ENCODE results near the gene DSE.

DSE gene

DNA sequence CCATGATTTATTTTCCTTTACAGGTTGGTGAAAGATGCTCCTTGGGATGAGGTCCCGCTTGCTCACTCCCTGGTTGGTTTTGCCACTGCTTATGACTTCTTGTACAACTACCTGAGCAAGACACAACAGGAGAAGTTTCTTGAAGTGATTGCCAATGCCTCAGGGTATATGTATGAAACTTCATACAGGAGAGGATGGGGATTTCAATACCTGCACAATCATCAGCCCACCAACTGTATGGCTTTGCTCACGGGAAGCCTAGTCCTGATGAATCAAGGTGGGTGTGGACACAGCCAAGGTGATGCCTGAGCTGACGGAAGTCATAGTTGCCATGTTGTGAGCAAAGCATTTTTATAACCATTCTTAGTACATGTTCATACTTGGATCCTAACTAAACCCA lies 55.8 kb downstream of the DSE start:
- Histone ChIP-seq H4K91ac (ENCODE audit: low read length) (no peak overlapping the region), H2BK15ac (ENCODE audit: low read depth, poor library complexity, severe bottlenecking) (no peak overlapping the region), H3K27me3 (ENCODE audit: control insufficient read depth in 1 of 2, insufficient read depth in 1 of 2, low read length in 2 of 2) (no peaks in the 10 kb centered on the region), H3K14ac (ENCODE audit: low read length in 2 of 2) (no peak overlapping the region), H3K36me3 (ENCODE audit: control insufficient read depth in 1 of 2, insufficient read depth in 2 of 2, low read depth in 1 of 2, low read length in 2 of 2) (peaks cover 13 to 43% of the 10 kb centered on the region in 2 experiments), H3K4me1 (ENCODE audit: control insufficient read depth, insufficient read depth, low read depth, low read length) (no peaks in the 10 kb centered on the region), H2BK120ac (ENCODE audit: low read depth, low read length) (no peak overlapping the region), H3K4ac (ENCODE audit: low read depth in 1 of 2, low read length in 2 of 2) (no peak overlapping the region), H3K9me3 (ENCODE audit: control insufficient read depth, low read length) (no peaks in the 10 kb centered on the region), H3K9ac (ENCODE audit: low read length) (no peak overlapping the region), H3K79me1 (replicated peaks; ENCODE audit: low read length, poor library complexity, severe bottlenecking) (peaks cover 14% of the 10 kb centered on the region), H3K27ac (ENCODE audit: low read length, poor library complexity, severe bottlenecking) (no peak overlapping the region), H2BK12ac (ENCODE audit: low read length in 2 of 2) (no peak overlapping the region), H2AK5ac (ENCODE audit: low read length, severe bottlenecking) (no peak overlapping the region), H3K18ac (ENCODE audit: low read depth in 1 of 2, low read length in 2 of 2) (no peak overlapping the region), H4K8ac (ENCODE audit: low read length) (no peak overlapping the region), H3K23ac (ENCODE audit: low read length in 2 of 2) (no peak overlapping the region), H2AFZ (ENCODE audit: low read depth, low read length) (no peak overlapping the region), H3K4me2 (ENCODE audit: low read length, poor library complexity, severe bottlenecking) (no peak overlapping the region), H3K4me3 (ENCODE audit: insufficient read depth in 1 of 2, low read depth in 1 of 2, low read length in 2 of 2) (no peak overlapping the region), H2BK5ac (ENCODE audit: low read depth, low read length, poor library complexity, severe bottlenecking) (no peak overlapping the region)
- no peak for DNase-seq
- WGBS = 88% methylated on average over 1 of the region's 3 CpGs

DNA sequence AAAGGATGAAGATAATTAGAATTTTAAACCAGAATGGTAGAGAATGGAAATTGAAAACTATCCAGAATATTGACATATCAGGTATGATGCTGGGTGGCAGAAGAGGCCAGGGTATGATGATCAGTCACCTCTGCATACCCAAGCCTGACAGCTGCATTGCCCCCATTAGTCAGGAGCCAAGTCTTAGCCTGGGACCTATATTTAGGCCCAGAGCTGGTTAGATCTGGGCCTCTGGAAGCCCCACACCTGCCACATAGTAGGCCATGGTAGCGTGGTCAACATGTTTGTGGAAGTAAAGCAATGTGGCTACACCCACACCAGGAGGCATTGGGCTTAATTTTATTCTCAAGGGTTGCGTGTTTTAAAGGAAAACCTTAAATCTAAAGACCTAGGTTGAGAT lies 58.4 kb downstream of the DSE start:
- H2AFZ ChIP-seq (ENCODE audit: low read depth, low read length) = no peak overlapping the region
- no peak overlapping the region for H3K14ac ChIP-seq (ENCODE audit: low read length in 2 of 2)
- H3K27ac ChIP-seq (ENCODE audit: low read length, poor library complexity, severe bottlenecking) = no peak overlapping the region
- H3K36me3 ChIP-seq (ENCODE audit: control insufficient read depth in 1 of 2, insufficient read depth in 2 of 2, low read depth in 1 of 2, low read length in 2 of 2) = peaks cover 16 to 67% of the 10 kb centered on the region in 2 experiments
- peaks cover 16% of the 10 kb centered on the region for H3K79me1 ChIP-seq (replicated peaks; ENCODE audit: low read length, poor library complexity, severe bottlenecking)
- no peak overlapping the region for H2BK5ac ChIP-seq (ENCODE audit: low read depth, low read length, poor library complexity, severe bottlenecking)
- no peak overlapping the region for H3K4me3 ChIP-seq (ENCODE audit: insufficient read depth in 1 of 2, low read depth in 1 of 2, low read length in 2 of 2)
- over 99% methylated on average over 2 of the region's 2 CpGs for WGBS
- H3K4ac ChIP-seq (ENCODE audit: low read depth in 1 of 2, low read length in 2 of 2) = no peak overlapping the region
- H2BK120ac ChIP-seq (ENCODE audit: low read depth, low read length) = no peak overlapping the region
- no peak overlapping the region for H2AK5ac ChIP-seq (ENCODE audit: low read length, severe bottlenecking)
- no peaks in the 10 kb centered on the region for H3K9me3 ChIP-seq (ENCODE audit: control insufficient read depth, low read length)
- no peak for DNase-seq
- H3K4me2 ChIP-seq (ENCODE audit: low read length, poor library complexity, severe bottlenecking) = no peak overlapping the region
- no peak overlapping the region for H3K23ac ChIP-seq (ENCODE audit: low read length in 2 of 2)
- no peak overlapping the region for H4K8ac ChIP-seq (ENCODE audit: low read length)
- no peak overlapping the region for H3K18ac ChIP-seq (ENCODE audit: low read depth in 1 of 2, low read length in 2 of 2)
- H3K4me1 ChIP-seq (ENCODE audit: control insufficient read depth, insufficient read depth, low read depth, low read length) = peaks cover 1% of the 10 kb centered on the region
- H2BK12ac ChIP-seq (ENCODE audit: low read length in 2 of 2) = no peak overlapping the region
- no peaks in the 10 kb centered on the region for H3K27me3 ChIP-seq (ENCODE audit: control insufficient read depth in 1 of 2, insufficient read depth in 1 of 2, low read length in 2 of 2)
- H3K9ac ChIP-seq (ENCODE audit: low read length) = no peak overlapping the region
- H4K91ac ChIP-seq (ENCODE audit: low read length) = no peak overlapping the region
- H2BK15ac ChIP-seq (ENCODE audit: low read depth, poor library complexity, severe bottlenecking) = no peak overlapping the region

DNA sequence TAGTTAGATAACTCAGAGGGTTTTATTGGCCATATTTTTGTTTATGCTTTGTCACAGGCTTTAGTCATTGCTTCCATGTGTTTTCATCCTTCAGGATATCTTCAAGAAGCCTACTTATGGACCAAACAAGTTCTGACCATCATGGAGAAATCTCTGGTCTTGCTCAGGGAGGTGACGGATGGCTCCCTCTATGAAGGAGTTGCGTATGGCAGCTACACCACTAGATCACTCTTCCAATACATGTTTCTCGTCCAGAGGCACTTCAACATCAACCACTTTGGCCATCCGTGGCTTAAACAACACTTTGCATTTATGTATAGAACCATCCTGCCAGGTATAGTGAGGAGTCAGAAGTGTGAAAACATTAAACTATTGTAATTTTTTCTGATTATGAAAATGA lies 60.1 kb downstream of the DSE start:
- no peak overlapping the region for H3K23ac ChIP-seq (ENCODE audit: low read length in 2 of 2)
- no peak overlapping the region for H3K27ac ChIP-seq (ENCODE audit: low read length, poor library complexity, severe bottlenecking)
- H3K14ac ChIP-seq (ENCODE audit: low read length in 2 of 2) = no peak overlapping the region
- H2AK5ac ChIP-seq (ENCODE audit: low read length, severe bottlenecking) = no peak overlapping the region
- no peak overlapping the region for H2BK12ac ChIP-seq (ENCODE audit: low read length in 2 of 2)
- no peak overlapping the region for H2BK120ac ChIP-seq (ENCODE audit: low read depth, low read length)
- H4K91ac ChIP-seq (ENCODE audit: low read length) = peak overlapping the region; percentile 39
- no peak overlapping the region for H2BK5ac ChIP-seq (ENCODE audit: low read depth, low read length, poor library complexity, severe bottlenecking)
- H2BK15ac ChIP-seq (ENCODE audit: low read depth, poor library complexity, severe bottlenecking) = no peak overlapping the region
- no peak overlapping the region for H3K4me2 ChIP-seq (ENCODE audit: low read length, poor library complexity, severe bottlenecking)
- H3K79me1 ChIP-seq (replicated peaks; ENCODE audit: low read length, poor library complexity, severe bottlenecking) = peaks cover 19% of the 10 kb centered on the region
- H3K27me3 ChIP-seq (ENCODE audit: control insufficient read depth in 1 of 2, insufficient read depth in 1 of 2, low read length in 2 of 2) = no peaks in the 10 kb centered on the region
- no peak overlapping the region for H3K4ac ChIP-seq (ENCODE audit: low read depth in 1 of 2, low read length in 2 of 2)
- H4K8ac ChIP-seq (ENCODE audit: low read length) = no peak overlapping the region
- peaks cover 1% of the 10 kb centered on the region for H3K4me1 ChIP-seq (ENCODE audit: control insufficient read depth, insufficient read depth, low read depth, low read length)
- no peak overlapping the region for H3K9ac ChIP-seq (ENCODE audit: low read length)
- no peak overlapping the region for H3K4me3 ChIP-seq (ENCODE audit: insufficient read depth in 1 of 2, low read depth in 1 of 2, low read length in 2 of 2)
- H3K9me3 ChIP-seq (ENCODE audit: control insufficient read depth, low read length) = no peaks in the 10 kb centered on the region
- DNase-seq = no peak
- H3K36me3 ChIP-seq (ENCODE audit: control insufficient read depth in 1 of 2, insufficient read depth in 2 of 2, low read depth in 1 of 2, low read length in 2 of 2) = peaks cover 17 to 84% of the 10 kb centered on the region in 2 experiments
- no peak overlapping the region for H2AFZ ChIP-seq (ENCODE audit: low read depth, low read length)
- 100% methylated on average over 2 of the region's 4 CpGs for WGBS
- H3K18ac ChIP-seq (ENCODE audit: low read depth in 1 of 2, low read length in 2 of 2) = no peak overlapping the region

DNA sequence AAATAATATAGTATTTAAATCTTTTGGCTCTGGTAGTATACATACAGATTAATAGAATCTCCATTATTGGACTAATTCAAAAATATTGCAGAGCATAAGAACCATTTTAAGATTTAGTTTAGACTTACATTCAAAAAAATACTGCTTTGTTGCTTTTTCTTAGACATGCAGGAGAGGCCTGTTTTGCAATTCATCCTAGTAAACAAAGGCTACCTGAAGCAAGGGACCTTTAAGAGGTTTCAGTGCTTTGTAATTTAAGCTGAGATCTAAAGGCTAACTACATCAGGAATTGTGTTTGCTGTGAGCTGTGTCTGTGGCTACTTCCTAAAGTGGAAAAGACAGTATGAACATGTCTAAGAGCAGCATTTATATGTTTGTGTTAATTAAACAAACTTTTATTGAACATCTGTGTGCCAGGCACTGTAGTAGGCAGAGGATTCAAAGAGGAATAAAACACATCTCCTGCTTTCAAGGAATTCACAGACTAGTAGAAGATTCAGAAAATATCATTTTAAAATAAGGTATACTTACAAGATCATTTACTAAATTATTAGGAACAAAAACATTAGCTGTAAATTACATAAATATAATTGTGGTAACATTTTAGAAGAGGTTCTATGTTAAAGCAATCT lies 61.3 kb downstream of the DSE start:
- no peak for DNase-seq
- Histone ChIP-seq H3K18ac (ENCODE audit: low read depth in 1 of 2, low read length in 2 of 2) (no peak overlapping the region), H2BK15ac (ENCODE audit: low read depth, poor library complexity, severe bottlenecking) (no peak overlapping the region), H3K27ac (ENCODE audit: low read length, poor library complexity, severe bottlenecking) (no peak overlapping the region), H4K8ac (ENCODE audit: low read length) (no peak overlapping the region), H3K4me2 (ENCODE audit: low read length, poor library complexity, severe bottlenecking) (no peak overlapping the region), H2BK12ac (ENCODE audit: low read length in 2 of 2) (no peak overlapping the region), H3K9me3 (ENCODE audit: control insufficient read depth, low read length) (no peaks in the 10 kb centered on the region), H3K14ac (ENCODE audit: low read length in 2 of 2) (no peak overlapping the region), H4K91ac (ENCODE audit: low read length) (no peak overlapping the region), H3K27me3 (ENCODE audit: control insufficient read depth in 1 of 2, insufficient read depth in 1 of 2, low read length in 2 of 2) (no peaks in the 10 kb centered on the region), H3K79me1 (replicated peaks; ENCODE audit: low read length, poor library complexity, severe bottlenecking) (peaks cover 21% of the 10 kb centered on the region), H2AFZ (ENCODE audit: low read depth, low read length) (no peak overlapping the region), H2BK120ac (ENCODE audit: low read depth, low read length) (no peak overlapping the region), H3K4me1 (ENCODE audit: control insufficient read depth, insufficient read depth, low read depth, low read length) (peaks cover 1% of the 10 kb centered on the region), H3K36me3 (ENCODE audit: control insufficient read depth in 1 of 2, insufficient read depth in 2 of 2, low read depth in 1 of 2, low read length in 2 of 2) (peaks cover 22 to 89% of the 10 kb centered on the region in 2 experiments), H3K23ac (ENCODE audit: low read length in 2 of 2) (no peak overlapping the region), H2BK5ac (ENCODE audit: low read depth, low read length, poor library complexity, severe bottlenecking) (no peak overlapping the region), H3K4ac (ENCODE audit: low read depth in 1 of 2, low read length in 2 of 2) (no peak overlapping the region), H3K9ac (ENCODE audit: low read length) (no peak overlapping the region), H2AK5ac (ENCODE audit: low read length, severe bottlenecking) (no peak overlapping the region), H3K4me3 (ENCODE audit: insufficient read depth in 1 of 2, low read depth in 1 of 2, low read length in 2 of 2) (no peak overlapping the region)

All from mesenchymal stem cell (in vitro differentiated cells and primary cell).